HCT116 (cell line): ENCODE data around the gene APBA3. TPM values are rescaled to one million over a fixed set of nuclear protein-coding genes. Genes with fewer than 3 reads are reported as not detected.

Experiments
- ATAC-seq: fragments of 200-7000 bp; cut with Tn5 transposase; 2 replicates; pipeline ENCODE4 v1.9.1; 2020; ENCODE audit warnings: mild to moderate bottlenecking, moderate library complexity
- BruUV-seq: library from RNA; stranded (reverse); fragments of 400-500 nt; replicated peaks from 2 replicates; lab custom pipeline; 2021; lab: Mats Ljungman, UMichigan
- CTCF ChIA-PET: fragments of 300-600 bp; sonication (Branson Sonifier 250); formaldehyde crosslinking; loops from one replicate; lab custom pipeline; 2021; ENCODE audit warnings: antibody characterized with exemption; lab: Charles Lee
- POLR2A ChIA-PET: fragments of 300-600, 350-600 bp; sonication (Branson Sonifier 250); formaldehyde crosslinking; loops from one replicate; lab custom pipeline; 2021; ENCODE audit warnings: antibody characterized with exemption; lab: Charles Lee
- RAD21 ChIA-PET, 2 experiments: fragments of 300-600 bp; sonication (Branson Sonifier 250); formaldehyde crosslinking; loops; one replicate each; lab custom pipeline; 2023; ENCODE audit warnings: low total read pairs in 2 of 2; ENCODE audit not compliant: uncharacterized antibody in 2 of 2, unreplicated experiment in 2 of 2, low non-redundant PET in 1 of 2; lab: Charles Lee
- DNase-seq: peaks from one replicate; pipeline ENCODE4 v3.0.0-alpha.2; 2010; ENCODE audit warnings: low read depth, low spot score
- H2AFZ ChIP-seq: fragments of 200-600 bp; shearing (Covaris generic), sonication (generic); 2 replicates; pipeline ENCODE4 v1.6.1; 2017; ENCODE audit warnings: low read depth, mixed run types, mixed read lengths, antibody characterized with exemption, low read length; ENCODE audit not compliant: poor library complexity, severe bottlenecking
- H3K27ac ChIP-seq: 2 replicates; pipeline ENCODE4 v1.5.1; 2012; ENCODE audit warnings: low read depth, low read length
- H3K27me3 ChIP-seq: fragments of 200-600 bp; sonication (generic); 2 replicates; pipeline ENCODE4 v1.6.1; 2016; ENCODE audit warnings: mixed run types, low read length, mixed read lengths; ENCODE audit not compliant: insufficient read depth
- H3K36me3 ChIP-seq, 2 experiments: fragments of 200-500 bp in 1 of 2; fragments of 200-600 bp in 1 of 2; sonication (Bioruptor generic) in 1 of 2; sonication (generic) in 1 of 2; 2 replicates each; pipeline versions ENCODE4 v1.5.1 to v1.6.1; 2014 to 2016; ENCODE audit warnings: low read length in 2 of 2, inconsistent platforms in 1 of 2, mixed read lengths in 1 of 2, mixed run types in 1 of 2; ENCODE audit not compliant: insufficient read depth in 2 of 2, control insufficient read depth in 1 of 2
- H3K4me1 ChIP-seq, 2 experiments: fragments of 200-600 bp in 1 of 2; sonication (generic) in 1 of 2; 2 replicates each; pipeline versions ENCODE4 v1.5.1 to v1.6.1; 2012 to 2017; ENCODE audit warnings: low read length in 2 of 2, inconsistent platforms in 1 of 2, mild to moderate bottlenecking in 1 of 2, mixed read lengths in 1 of 2, mixed run types in 1 of 2, moderate library complexity in 1 of 2; ENCODE audit not compliant: insufficient read depth in 2 of 2, control insufficient read depth in 1 of 2
- H3K4me2 ChIP-seq: fragments of 200-600 bp; sonication (generic); 2 replicates; pipeline ENCODE4 v1.6.1; 2017; ENCODE audit warnings: mixed run types, low read length, mixed read lengths
- H3K4me3 ChIP-seq, 2 experiments: fragments of 200-600 bp in 1 of 2; sonication (generic) in 1 of 2; replicated peaks in 1 of 2; 2 replicates each; pipeline ENCODE4 v1.5.1; 2011 to 2016; ENCODE audit warnings: low read length in 2 of 2, control low read depth in 1 of 2, low read depth in 1 of 2, mild to moderate bottlenecking in 1 of 2, mixed read lengths in 1 of 2, mixed run types in 1 of 2
- H3K79me2 ChIP-seq: fragments of 200-600 bp; sonication (generic); 2 replicates; pipeline ENCODE4 v1.6.1; 2017; ENCODE audit warnings: mild to moderate bottlenecking, mixed run types, low read length, moderate library complexity, mixed read lengths; ENCODE audit not compliant: insufficient read depth
- H3K9ac ChIP-seq: fragments of 200-600 bp; sonication (generic); 2 replicates; pipeline ENCODE4 v1.6.1; 2016; ENCODE audit warnings: low read length, mixed read lengths
- H3K9me2 ChIP-seq: fragments of 200-600 bp; sonication (generic), shearing (Covaris generic); 2 replicates; pipeline ENCODE4 v1.6.1; 2017; ENCODE audit warnings: mixed run types, mild to moderate bottlenecking, moderate library complexity; ENCODE audit not compliant: insufficient read depth
- H3K9me3 ChIP-seq, 2 experiments: fragments of 200-500 bp in 1 of 2; fragments of 200-600 bp in 1 of 2; sonication (Bioruptor generic) in 1 of 2; sonication (generic) in 1 of 2; 2 replicates each; pipeline ENCODE4 v1.6.1; 2014 to 2017; ENCODE audit warnings: low read length in 2 of 2, mixed read lengths in 2 of 2, inconsistent platforms in 1 of 2, low read depth in 1 of 2, mild to moderate bottlenecking in 1 of 2, mixed run types in 1 of 2, moderate library complexity in 1 of 2; ENCODE audit not compliant: control insufficient read depth in 1 of 2, insufficient read depth in 1 of 2
- H4K20me1 ChIP-seq: fragments of 200-600 bp; sonication (generic), shearing (Covaris generic); 2 replicates; pipeline ENCODE4 v1.6.1; 2017; ENCODE audit warnings: mixed run types, mild to moderate bottlenecking, moderate library complexity; ENCODE audit not compliant: insufficient read depth
- CBX3 ChIP-seq: IDR thresholded peaks from 2 replicates; pipeline ENCODE4 v1.6.1; 2012; ENCODE audit warnings: low read depth
- YY1 ChIP-seq: IDR thresholded peaks from 2 replicates; pipeline ENCODE4 v1.6.1; 2011; ENCODE audit warnings: low read length, low read depth, moderate library complexity, mild to moderate bottlenecking; ENCODE audit not compliant: insufficient replicate concordance; ENCODE audit errors: extremely low read depth
- intact Hi-C: fragments of 100-400 bp; cut with micrococcal nuclease; formaldehyde crosslinking; loops from 2 replicates; pipeline ENCODE4 v1.10.0; 2022
- total RNA-seq: library from RNA; stranded (reverse); gene quantifications from one replicate; pipeline ENCODE4 v1.2.1, GENCODE V29; 2021; ENCODE audit not compliant: unreplicated experiment

APBA3 gene
- total RNA-seq, 1 experiment from 2014 or later, result 29.5 TPM

DNA sequence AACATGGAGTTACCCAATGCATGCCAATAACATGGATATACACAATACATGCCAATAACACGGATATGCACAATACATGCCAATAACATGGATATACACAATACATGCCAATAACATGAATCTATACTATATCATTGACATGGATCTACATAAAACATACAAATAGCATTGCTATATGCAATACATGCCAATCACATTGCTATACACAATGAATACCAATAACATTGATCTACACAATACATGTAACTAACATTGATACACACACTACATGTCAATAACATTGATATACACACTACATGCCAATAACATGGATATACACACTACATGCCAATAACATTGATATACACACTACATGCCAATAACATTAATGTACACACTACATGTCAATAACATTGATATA lies 60.3 kb downstream of the APBA3 start:
- CTCF ChIA-PET, result no interaction called here

More for the DNA sequence above, 60.3 kb downstream of the APBA3 start:
- H3K9ac ChIP-seq, result no peak overlapping the region
- RAD21 ChIA-PET, result no interaction called here
- no peaks in the 10 kb centered on the region for H3K27me3 ChIP-seq
- no peaks in the 10 kb centered on the region for H3K36me3 ChIP-seq
- intact Hi-C loops, result loop anchor here (10.0 kb wide), 1 partner anchor 364 kb away; the partner anchor contains the start of gene ZBTB7A
- no peak for DNase-seq
- H3K27ac ChIP-seq, result peak overlapping the region; percentile 23
- H3K4me3 ChIP-seq, result peak overlapping the region in 1 of 2 experiments; percentile 33; a peak in 2 of 4 replicates
- H3K4me2 ChIP-seq, result peak overlapping the region; percentile 63
- peaks cover 11 to 27% of the 10 kb centered on the region in 2 experiments; a peak in 3 of 4 replicates for H3K4me1 ChIP-seq
- BruUV-seq, result no TSS peak
- TF ChIP-seq CBX3 (peak; percentile 21; the same call in 1 of the 2 replicates), YY1 (no peak)
- TF ChIP-seq, all 23 proteins: peak for 1
- H3K9me2 ChIP-seq, result no peaks in the 10 kb centered on the region
- POLR2A ChIA-PET, result no interaction called here
- H2AFZ ChIP-seq, result no peak overlapping the region
- no peaks in the 10 kb centered on the region for H4K20me1 ChIP-seq
- H3K79me2 ChIP-seq, result peaks cover 33% of the 10 kb centered on the region
- H3K9me3 ChIP-seq, result no peaks in the 10 kb centered on the region
- ATAC-seq, result no peak

Other genes with a start within 250 kb of the APBA3 start
- 1.2 TPM for gene TEKTIP1, start 222.5 kb downstream of the APBA3 start, total RNA-seq
- 131 TPM for gene MFSD12, start 204.1 kb downstream of the APBA3 start, total RNA-seq
- 186 TPM for gene HMG20B, start 188.7 kb downstream of the APBA3 start, total RNA-seq
- gene GIPC3, start 176.2 kb downstream of the APBA3 start, total RNA-seq, result not detected
- gene TBXA2R, start 154.8 kb downstream of the APBA3 start, total RNA-seq, result 2.3 TPM
- gene CACTIN, start 134.9 kb downstream of the APBA3 start, total RNA-seq, result 33.2 TPM
- gene PIP5K1C, start 61.2 kb downstream of the APBA3 start, total RNA-seq, result 26.9 TPM
- gene TJP3, start 53.3 kb downstream of the APBA3 start, total RNA-seq, result 69.6 TPM
- gene MRPL54, start 990 bp upstream of the APBA3 start, total RNA-seq, result 67.1 TPM
- gene RAX2, start 10.5 kb upstream of the APBA3 start, total RNA-seq, result not detected
- not detected for gene MATK, start 24.7 kb upstream of the APBA3 start, total RNA-seq
- gene ZFR2, start 107.3 kb upstream of the APBA3 start, total RNA-seq, result 0.34 TPM
- gene ATCAY, start 119.0 kb upstream of the APBA3 start, total RNA-seq, result not detected
- not detected for gene NMRK2, start 171.4 kb upstream of the APBA3 start, total RNA-seq
- 54.8 TPM for gene DAPK3, start 209.4 kb upstream of the APBA3 start, total RNA-seq
- 3,796 TPM for gene EEF2, start 223.8 kb upstream of the APBA3 start, total RNA-seq
- 28.4 TPM for gene PIAS4, start 246.0 kb upstream of the APBA3 start, total RNA-seq